ENCODE measurements around the gene NFATC2. TPM values are rescaled to one million over a fixed set of nuclear protein-coding genes. Genes with fewer than 3 reads are reported as not detected.

Gene NFATC2
- total RNA-seq, 1 donor from 2014 or later, result 0.89 TPM

DNA sequence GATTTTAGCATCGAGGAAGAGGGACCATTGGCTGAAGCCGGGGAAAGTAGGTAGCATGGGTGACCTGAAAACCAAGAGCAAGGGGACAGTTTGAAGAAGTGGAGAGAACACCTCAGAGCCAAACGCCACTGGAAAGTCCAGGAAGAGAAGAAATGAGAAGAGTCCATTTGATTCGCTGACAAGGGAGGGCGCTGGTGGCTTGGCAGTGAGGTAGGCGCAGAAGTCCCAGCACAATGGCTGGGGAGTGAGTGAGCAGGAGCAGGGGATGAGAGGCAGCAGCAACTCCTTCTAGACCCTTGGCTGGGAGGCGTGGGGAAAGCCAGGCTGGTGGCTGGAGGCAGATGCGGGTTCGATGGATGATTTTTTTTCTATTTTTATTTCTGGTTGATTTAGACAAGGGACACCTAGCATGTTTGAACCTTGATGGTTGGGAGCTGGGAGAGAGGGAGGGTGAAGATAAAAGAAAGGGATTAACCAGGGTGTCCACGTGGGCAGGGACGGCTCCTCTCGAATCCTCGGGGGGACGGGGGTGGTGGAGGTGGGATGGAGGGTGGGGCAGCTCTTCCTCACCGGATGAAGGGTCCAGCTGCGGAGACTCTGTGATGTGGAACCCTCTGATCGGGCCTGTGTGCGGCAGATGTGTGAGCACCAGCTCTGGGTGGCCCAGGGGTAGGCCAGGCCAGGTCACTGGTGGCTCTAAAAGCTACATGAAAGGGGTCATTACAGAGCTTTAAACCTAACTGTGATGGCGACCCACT, 164.2 kb downstream of the NFATC2 start:
- TF ChIP-seq, protein P1, sequence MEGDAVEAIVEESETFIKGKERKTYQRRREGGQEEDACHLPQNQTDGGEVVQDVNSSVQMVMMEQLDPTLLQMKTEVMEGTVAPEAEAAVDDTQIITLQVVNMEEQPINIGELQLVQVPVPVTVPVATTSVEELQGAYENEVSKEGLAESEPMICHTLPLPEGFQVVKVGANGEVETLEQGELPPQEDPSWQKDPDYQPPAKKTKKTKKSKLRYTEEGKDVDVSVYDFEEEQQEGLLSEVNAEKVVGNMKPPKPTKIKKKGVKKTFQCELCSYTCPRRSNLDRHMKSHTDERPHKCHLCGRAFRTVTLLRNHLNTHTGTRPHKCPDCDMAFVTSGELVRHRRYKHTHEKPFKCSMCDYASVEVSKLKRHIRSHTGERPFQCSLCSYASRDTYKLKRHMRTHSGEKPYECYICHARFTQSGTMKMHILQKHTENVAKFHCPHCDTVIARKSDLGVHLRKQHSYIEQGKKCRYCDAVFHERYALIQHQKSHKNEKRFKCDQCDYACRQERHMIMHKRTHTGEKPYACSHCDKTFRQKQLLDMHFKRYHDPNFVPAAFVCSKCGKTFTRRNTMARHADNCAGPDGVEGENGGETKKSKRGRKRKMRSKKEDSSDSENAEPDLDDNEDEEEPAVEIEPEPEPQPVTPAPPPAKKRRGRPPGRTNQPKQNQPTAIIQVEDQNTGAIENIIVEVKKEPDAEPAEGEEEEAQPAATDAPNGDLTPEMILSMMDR (IDR thresholded peaks at IDR 0.05), result no peak
- Mint-ChIP-seq H3K27me3 (ENCODE audit: unreplicated experiment) (no peaks in the 10 kb centered on the region), H3K4me1 (ENCODE audit: unreplicated experiment) (peaks cover 14% of the 10 kb centered on the region), H3K4me3 (ENCODE audit: unreplicated experiment) (no peak overlapping the region), H3K9me3 (ENCODE audit: unreplicated experiment) (no peaks in the 10 kb centered on the region), H3K36me3 (ENCODE audit: unreplicated experiment) (no peaks in the 10 kb centered on the region), H3K27ac (ENCODE audit: unreplicated experiment) (no peak overlapping the region)
- DNase-seq (ENCODE audit: extremely low spot score, unreplicated experiment), result no peak

DNA sequence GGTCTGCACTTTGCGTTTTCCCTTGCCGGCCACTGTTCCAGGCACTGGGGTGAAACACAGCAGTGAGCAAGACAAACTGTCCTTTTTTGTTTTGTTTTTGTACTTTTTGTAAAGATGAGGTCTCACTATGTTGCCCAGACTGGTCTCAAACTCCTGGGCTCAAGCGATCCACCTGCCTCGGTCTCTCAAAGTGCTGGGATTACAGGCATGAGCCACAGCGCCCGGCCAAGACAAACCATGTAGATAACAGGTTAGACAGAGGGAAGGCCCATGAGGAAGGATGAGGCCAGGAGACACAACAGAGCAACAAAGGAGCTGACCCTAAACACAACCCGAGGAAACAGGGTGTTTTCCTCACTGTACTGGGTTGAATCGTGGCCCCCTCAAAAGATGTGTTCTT, 165.4 kb downstream of the NFATC2 start:
- TF ChIP-seq, protein P1 (IDR thresholded peaks at IDR 0.05), result no peak
- H3K9me3 Mint-ChIP-seq (ENCODE audit: unreplicated experiment), result no peaks in the 10 kb centered on the region

DNA sequence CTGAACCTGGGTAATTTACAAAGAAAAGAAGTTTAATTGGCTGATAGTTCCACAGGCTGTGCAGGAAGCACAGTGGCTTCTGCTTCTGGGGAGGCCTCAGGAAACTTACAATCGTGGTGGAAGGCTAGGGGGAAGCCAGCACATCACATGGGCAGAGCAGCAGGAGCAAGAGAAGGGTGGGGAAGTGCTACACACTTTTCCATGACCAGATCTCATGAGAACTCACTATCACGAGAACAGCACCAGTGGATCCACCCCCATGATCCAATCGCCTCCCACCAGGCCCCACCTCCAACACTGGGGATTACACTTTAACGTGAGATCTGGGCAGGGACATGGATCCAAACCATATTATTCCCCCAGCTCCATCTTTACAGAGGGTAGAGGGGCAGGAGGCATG, 166.4 kb downstream of the NFATC2 start:
- Mint-ChIP-seq H3K9me3 (ENCODE audit: unreplicated experiment) (no peaks in the 10 kb centered on the region), H3K4me1 (ENCODE audit: unreplicated experiment) (peaks cover 19% of the 10 kb centered on the region), H3K27ac (ENCODE audit: unreplicated experiment) (no peak overlapping the region), H3K36me3 (ENCODE audit: unreplicated experiment) (no peaks in the 10 kb centered on the region), H3K4me3 (ENCODE audit: unreplicated experiment) (no peak overlapping the region), H3K27me3 (ENCODE audit: unreplicated experiment) (no peaks in the 10 kb centered on the region)
- DNase-seq (ENCODE audit: extremely low spot score, unreplicated experiment), result no peak
- TF ChIP-seq, protein P1 (IDR thresholded peaks at IDR 0.05), result no peak

More for the DNA sequence above, 165.4 kb downstream of the NFATC2 start:
- DNase-seq (ENCODE audit: extremely low spot score, unreplicated experiment), result no peak
- Mint-ChIP-seq H3K4me1 (ENCODE audit: unreplicated experiment) (peaks cover 17% of the 10 kb centered on the region), H3K36me3 (ENCODE audit: unreplicated experiment) (no peaks in the 10 kb centered on the region), H3K27me3 (ENCODE audit: unreplicated experiment) (no peaks in the 10 kb centered on the region), H3K4me3 (ENCODE audit: unreplicated experiment) (no peak overlapping the region), H3K27ac (ENCODE audit: unreplicated experiment) (no peak overlapping the region)

DNA sequence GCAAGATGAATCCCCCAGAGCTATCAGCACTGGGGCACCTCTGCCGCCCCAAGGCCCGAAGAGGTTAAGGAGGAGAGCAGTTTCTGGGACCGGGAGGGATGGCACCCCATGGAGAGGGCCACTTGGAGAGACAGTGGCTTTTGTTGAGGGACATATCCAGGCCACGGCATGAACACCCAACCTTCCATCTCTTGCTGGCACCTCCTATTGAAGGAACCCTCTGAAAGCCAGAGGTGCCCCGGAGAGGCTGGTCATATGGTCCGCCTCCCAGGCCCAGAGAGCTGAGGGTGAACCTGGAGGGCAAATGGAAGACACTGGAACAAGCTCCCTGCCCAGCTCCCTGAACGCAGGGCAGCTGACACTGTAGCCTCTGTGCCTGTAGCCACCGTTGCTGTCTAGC, 167.0 kb downstream of the NFATC2 start:
- Mint-ChIP-seq H3K36me3 (ENCODE audit: unreplicated experiment) (no peaks in the 10 kb centered on the region), H3K27me3 (ENCODE audit: unreplicated experiment) (no peaks in the 10 kb centered on the region), H3K9me3 (ENCODE audit: unreplicated experiment) (no peaks in the 10 kb centered on the region), H3K4me1 (ENCODE audit: unreplicated experiment) (peaks cover 19% of the 10 kb centered on the region), H3K27ac (ENCODE audit: unreplicated experiment) (no peak overlapping the region), H3K4me3 (ENCODE audit: unreplicated experiment) (no peak overlapping the region)
- no peak for DNase-seq (ENCODE audit: extremely low spot score, unreplicated experiment)
- TF ChIP-seq, protein P1 (IDR thresholded peaks at IDR 0.05), result no peak

DNA sequence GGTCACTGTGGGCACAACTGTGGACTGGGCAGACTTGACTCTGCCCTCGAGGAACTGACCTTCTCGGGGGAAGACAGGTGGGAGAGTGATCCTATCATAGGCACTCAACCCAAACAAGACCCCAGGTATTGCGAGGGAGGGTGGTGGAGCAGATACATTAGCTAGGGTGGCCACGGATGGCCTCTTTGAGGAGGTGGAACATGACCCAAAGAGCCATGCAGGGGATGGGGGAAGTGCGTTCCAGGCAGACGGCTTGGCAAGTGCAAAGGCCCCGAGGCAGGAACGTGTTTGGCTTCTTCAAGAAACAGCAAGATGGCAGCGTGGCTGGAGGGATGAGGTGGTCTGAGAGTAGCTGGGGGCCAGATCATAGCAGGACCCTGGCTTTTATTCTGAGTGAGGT, 167.6 kb downstream of the NFATC2 start:
- peaks cover 19% of the 10 kb centered on the region for H3K4me1 Mint-ChIP-seq (ENCODE audit: unreplicated experiment)
- no peak overlapping the region for H3K27ac Mint-ChIP-seq (ENCODE audit: unreplicated experiment)
- no peaks in the 10 kb centered on the region for H3K9me3 Mint-ChIP-seq (ENCODE audit: unreplicated experiment)
- H3K27me3 Mint-ChIP-seq (ENCODE audit: unreplicated experiment), result no peaks in the 10 kb centered on the region
- TF ChIP-seq, protein P1 (IDR thresholded peaks at IDR 0.05), result no peak
- no peak for DNase-seq (ENCODE audit: extremely low spot score, unreplicated experiment)
- H3K4me3 Mint-ChIP-seq (ENCODE audit: unreplicated experiment), result no peak overlapping the region
- H3K36me3 Mint-ChIP-seq (ENCODE audit: unreplicated experiment), result no peaks in the 10 kb centered on the region

Data from osteocyte (in vitro differentiated cells).